Mammary epithelial cell (primary cell): Measurements from ENCODE around the gene CPXM1.

Experiments used
- CTCF ChIP-seq, 2 donors: IDR thresholded peaks in 1 of 2; conservative IDR thresholded peaks in 1 of 2; 2 replicates each; pipeline ENCODE4 v1.5.1; 2011 to 2012; ENCODE audit warnings: inconsistent platforms in 2 of 2, low read length in 2 of 2, mild to moderate bottlenecking in 2 of 2, control low read depth in 1 of 2, low read depth in 1 of 2; ENCODE audit not compliant: insufficient read depth in 1 of 2; ENCODE audit errors: extremely low read depth in 1 of 2
- EZH2 ChIP-seq: IDR thresholded peaks from 2 replicates; pipeline ENCODE4 v1.6.1; 2012; ENCODE audit warnings: low read length, inconsistent platforms, borderline replicate concordance

- TF ChIP-seq CTCF (conservative IDR thresholded peaks at IDR 0.05 in 1 of 2, IDR thresholded peaks at IDR 0.05 in 1 of 2; ENCODE audit: extremely low read depth in 1 of 2, insufficient read depth in 1 of 2, low read depth in 1 of 2, low read length in 2 of 2) (no peak), EZH2 (no peak)
These were observed 4.3 kb downstream of the CPXM1 start for GRCh38 chr20:2796011-2796660.
